Endodermal cell (in vitro differentiated cells): Measurements from ENCODE around the gene RIMS4. TPM values are rescaled to one million over a fixed set of nuclear protein-coding genes. Genes with fewer than 3 reads are reported as not detected.

Experiments
- DNase-seq: peaks from one replicate; pipeline ENCODE4 v3.0.0-alpha.2; 2017
- H3K27ac ChIP-seq: 2 replicates; pipeline ENCODE4 v1.5.1; 2013; ENCODE audit warnings: mild to moderate bottlenecking, low read depth, low read length, moderate library complexity
- H3K27me3 ChIP-seq: 2 replicates; pipeline ENCODE4 v1.6.1; 2013; ENCODE audit warnings: mild to moderate bottlenecking, low read length, moderate library complexity; ENCODE audit not compliant: insufficient read depth, control insufficient read depth, poor library complexity, severe bottlenecking
- H3K36me3 ChIP-seq: 2 replicates; pipeline ENCODE4 v1.7.0; 2013; ENCODE audit warnings: mild to moderate bottlenecking, low read length, moderate library complexity; ENCODE audit not compliant: control insufficient read depth, insufficient read depth
- H3K4me1 ChIP-seq: one replicate; pipeline ENCODE4 v1.7.0; 2013; ENCODE audit warnings: low read length; ENCODE audit not compliant: control insufficient read depth, insufficient read depth
- H3K4me3 ChIP-seq: 2 replicates; pipeline ENCODE4 v1.5.1; 2013; ENCODE audit warnings: mild to moderate bottlenecking, low read length, moderate library complexity
- H3K9ac ChIP-seq: 2 replicates; pipeline ENCODE4 v1.6.1; 2013; ENCODE audit warnings: mild to moderate bottlenecking, low read length, moderate library complexity; ENCODE audit not compliant: poor library complexity, severe bottlenecking; ENCODE audit errors: extremely low read depth
- H3K9me3 ChIP-seq: 2 replicates; pipeline ENCODE4 v1.6.1; 2013; ENCODE audit warnings: mild to moderate bottlenecking, low read length, moderate library complexity; ENCODE audit not compliant: control insufficient read depth
- H3K27ac Mint-ChIP-seq: 2 replicates; pipeline ENCODE4 v1.8.0; 2020; ENCODE audit warnings: mixed read lengths
- H3K27me3 Mint-ChIP-seq: 2 replicates; pipeline ENCODE4 v1.8.0; 2021; ENCODE audit warnings: mild to moderate bottlenecking, mixed read lengths; ENCODE audit not compliant: insufficient read depth
- H3K36me3 Mint-ChIP-seq: 2 replicates; pipeline ENCODE4 v1.8.0; 2020; ENCODE audit warnings: low read depth, mixed read lengths
- H3K4me1 Mint-ChIP-seq: 2 replicates; pipeline ENCODE4 v1.8.0; 2020; ENCODE audit warnings: mixed read lengths
- H3K4me3 Mint-ChIP-seq: 2 replicates; pipeline ENCODE4 v1.8.0; 2020; ENCODE audit warnings: mild to moderate bottlenecking, moderate library complexity, mixed read lengths
- H3K9me3 Mint-ChIP-seq: 2 replicates; pipeline ENCODE4 v1.8.0; 2020; ENCODE audit warnings: mild to moderate bottlenecking, mixed read lengths
- WGBS, 2 experiments: methylation state at CpG; one replicate each; pipeline versions ENCODE4 v1.1.5 to v1.1.7; 2013; ENCODE audit warnings: missing lambda C conversion rate in 2 of 2, mixed read lengths in 1 of 2; ENCODE audit not compliant: insufficient coverage in 1 of 2, insufficient read length in 1 of 2; 5-methylcytosine and 5-hydroxymethylcytosine counted together
- total RNA-seq, 2 donors: library from RNA; stranded (reverse); fragmentation: NEBNext Ultra II Directional in 1 of 2; extraction: Animal tissue kit (Norgen Biotek cat#: 25700) in 1 of 2; gene quantifications; 2 replicates in 1 of 2; 3 replicates in 1 of 2; pipeline ENCODE4 v1.2.1, GENCODE V29; 2021
- TF ChIP-seq, protein P1 (sequence below): fragments of 200-600 bp; sonication (generic); conservative IDR thresholded peaks from 2 replicates; pipeline ENCODE4 v1.5.0; 2021; ENCODE audit warnings: antibody characterized with exemption, mild to moderate bottlenecking

The RIMS4 gene
- total RNA-seq, 2 donors from 2014 or later = 4.3 to 13.0 TPM

DNA sequence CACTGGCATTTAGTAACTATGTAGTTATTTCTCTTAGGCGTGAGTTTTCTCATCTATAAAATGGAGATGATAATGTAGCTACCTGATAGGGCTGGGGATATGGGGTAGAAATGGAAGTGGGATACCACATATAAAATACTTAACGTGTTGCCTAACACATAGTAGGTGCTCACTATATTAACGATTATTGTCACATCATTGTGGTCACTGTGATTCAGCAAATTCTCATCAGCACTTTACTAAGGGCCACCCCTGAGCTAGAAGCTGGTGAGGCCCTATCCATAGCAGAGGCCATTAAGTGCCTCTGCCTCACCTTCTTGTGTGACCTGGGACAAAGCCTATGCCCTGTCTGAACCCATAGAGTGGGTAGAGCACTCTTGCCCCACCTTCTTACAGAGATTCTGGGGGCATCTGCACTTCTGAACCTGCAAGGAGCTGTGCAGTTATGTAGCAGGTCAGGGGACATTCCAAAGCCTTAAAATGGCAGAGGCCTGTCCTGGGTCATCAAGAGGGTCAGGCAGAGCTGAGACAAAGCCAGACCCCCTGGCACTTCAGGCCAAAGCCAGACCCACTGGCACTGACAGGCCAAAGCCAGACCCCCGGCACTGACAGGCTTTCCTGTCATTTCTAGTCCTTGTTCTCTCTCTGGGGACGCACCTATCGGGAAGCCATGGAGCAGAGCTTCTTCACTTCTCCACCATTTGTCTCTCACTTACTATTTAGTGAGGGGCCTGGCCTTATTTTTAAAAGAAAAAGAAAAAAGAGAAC is 7.0 kb upstream of the RIMS4 start:
- H3K27me3 ChIP-seq = peaks cover 11% of the 10 kb centered on the region
- Mint-ChIP-seq H3K4me3 (no peak overlapping the region), H3K36me3 (no peaks in the 10 kb centered on the region), H3K9me3 (no peaks in the 10 kb centered on the region), H3K27me3 (peaks cover 15% of the 10 kb centered on the region), H3K27ac (no peak overlapping the region), H3K4me1 (peaks cover 2% of the 10 kb centered on the region)
- no peaks in the 10 kb centered on the region for H3K4me1 ChIP-seq
- no peak overlapping the region for H3K4me3 ChIP-seq
- no peak for DNase-seq
- H3K36me3 ChIP-seq = no peaks in the 10 kb centered on the region
- H3K9ac ChIP-seq = no peak overlapping the region
- H3K27ac ChIP-seq = no peak overlapping the region
- TF ChIP-seq, protein P1, sequence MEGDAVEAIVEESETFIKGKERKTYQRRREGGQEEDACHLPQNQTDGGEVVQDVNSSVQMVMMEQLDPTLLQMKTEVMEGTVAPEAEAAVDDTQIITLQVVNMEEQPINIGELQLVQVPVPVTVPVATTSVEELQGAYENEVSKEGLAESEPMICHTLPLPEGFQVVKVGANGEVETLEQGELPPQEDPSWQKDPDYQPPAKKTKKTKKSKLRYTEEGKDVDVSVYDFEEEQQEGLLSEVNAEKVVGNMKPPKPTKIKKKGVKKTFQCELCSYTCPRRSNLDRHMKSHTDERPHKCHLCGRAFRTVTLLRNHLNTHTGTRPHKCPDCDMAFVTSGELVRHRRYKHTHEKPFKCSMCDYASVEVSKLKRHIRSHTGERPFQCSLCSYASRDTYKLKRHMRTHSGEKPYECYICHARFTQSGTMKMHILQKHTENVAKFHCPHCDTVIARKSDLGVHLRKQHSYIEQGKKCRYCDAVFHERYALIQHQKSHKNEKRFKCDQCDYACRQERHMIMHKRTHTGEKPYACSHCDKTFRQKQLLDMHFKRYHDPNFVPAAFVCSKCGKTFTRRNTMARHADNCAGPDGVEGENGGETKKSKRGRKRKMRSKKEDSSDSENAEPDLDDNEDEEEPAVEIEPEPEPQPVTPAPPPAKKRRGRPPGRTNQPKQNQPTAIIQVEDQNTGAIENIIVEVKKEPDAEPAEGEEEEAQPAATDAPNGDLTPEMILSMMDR = no peak
- no peaks in the 10 kb centered on the region for H3K9me3 ChIP-seq
- 92 to 100% methylated on average over 2 to 6 of the region's 6 CpGs for WGBS, 2 experiments

DNA sequence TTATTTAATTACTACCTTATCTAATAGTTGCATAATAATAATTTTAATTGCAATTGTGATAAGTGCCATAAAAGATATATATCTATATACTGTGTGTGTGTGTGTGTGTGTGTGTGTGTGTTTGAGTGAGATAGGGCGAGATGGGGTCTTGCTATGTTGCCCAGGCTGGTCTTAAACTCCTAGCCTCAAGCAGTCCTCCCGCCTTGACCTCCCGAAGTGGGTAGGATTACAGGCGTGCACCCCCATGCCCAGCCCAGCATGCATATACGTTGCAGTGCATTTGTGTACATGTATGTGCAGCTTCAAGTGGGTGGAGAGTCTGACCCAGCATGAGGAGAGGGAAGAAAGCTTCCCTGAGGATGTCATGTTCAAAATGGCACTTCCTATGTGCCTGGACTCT is 4.6 kb upstream of the RIMS4 start:
- no peak overlapping the region for H3K27ac ChIP-seq
- no peak overlapping the region for H3K9ac ChIP-seq
- no peak overlapping the region for H3K4me3 Mint-ChIP-seq
- H3K4me3 ChIP-seq = no peak overlapping the region
- 90 to 92% methylated on average over 4 to 5 of the region's 5 CpGs for whole genome bisulfite sequencing, 2 experiments
- H3K27ac Mint-ChIP-seq = no peak overlapping the region
- peaks cover 32% of the 10 kb centered on the region for H3K27me3 Mint-ChIP-seq
- H3K36me3 ChIP-seq = no peaks in the 10 kb centered on the region
- peaks cover 7% of the 10 kb centered on the region for H3K4me1 Mint-ChIP-seq
- H3K4me1 ChIP-seq = no peaks in the 10 kb centered on the region
- no peaks in the 10 kb centered on the region for H3K9me3 Mint-ChIP-seq
- peaks cover 4% of the 10 kb centered on the region for H3K9me3 ChIP-seq
- peaks cover 31% of the 10 kb centered on the region for H3K27me3 ChIP-seq
- TF ChIP-seq, protein P1 = no peak
- H3K36me3 Mint-ChIP-seq = no peaks in the 10 kb centered on the region
- no peak for DNase-seq

DNA sequence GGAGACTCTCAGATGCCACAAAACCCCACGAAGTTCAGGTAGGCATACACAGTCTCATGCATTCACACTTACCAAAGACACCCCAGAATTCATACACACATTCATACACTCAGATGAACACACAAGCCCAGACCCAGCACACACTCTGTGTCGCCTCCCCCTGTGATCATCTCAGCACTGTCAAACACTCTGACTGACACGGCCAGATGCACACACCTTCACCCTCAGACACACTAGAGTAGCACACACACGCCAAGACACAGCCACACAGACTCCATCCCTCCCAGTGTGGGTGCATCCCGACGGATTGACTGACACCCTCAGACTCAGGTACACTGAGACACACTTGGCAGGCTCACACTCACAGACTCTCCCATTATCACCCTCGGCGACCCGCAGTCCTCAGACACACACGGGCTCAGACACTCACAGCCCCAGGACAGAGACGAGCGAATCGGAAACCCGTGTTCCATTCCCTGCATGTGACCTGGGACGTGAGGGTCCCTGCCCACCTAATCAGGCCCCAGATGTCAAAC is 872 bp upstream of the RIMS4 start:
- peaks cover 68% of the 10 kb centered on the region for H3K27me3 Mint-ChIP-seq
- H3K36me3 Mint-ChIP-seq = no peaks in the 10 kb centered on the region
- peak overlapping the region; percentile 34 for H3K4me3 ChIP-seq
- H3K36me3 ChIP-seq = no peaks in the 10 kb centered on the region
- H3K9me3 Mint-ChIP-seq = no peaks in the 10 kb centered on the region
- H3K4me1 ChIP-seq = no peaks in the 10 kb centered on the region
- H3K9ac ChIP-seq = no peak overlapping the region
- TF ChIP-seq, protein P1 = no peak
- H3K27me3 ChIP-seq = peaks cover 68% of the 10 kb centered on the region
- no peak overlapping the region for H3K27ac ChIP-seq
- peaks cover 4% of the 10 kb centered on the region for H3K9me3 ChIP-seq
- H3K4me1 Mint-ChIP-seq = peaks cover 10% of the 10 kb centered on the region
- DNase-seq = peak; percentile 37
- WGBS, 2 experiments = 88 to 90% methylated on average over 13 to 15 of the region's 15 CpGs
- no peak overlapping the region for H3K27ac Mint-ChIP-seq
- peak overlapping the region; percentile 48 for H3K4me3 Mint-ChIP-seq
